ENCODE data around the gene YBX3. TPM values are rescaled to one million over a fixed set of nuclear protein-coding genes. Genes with fewer than 3 reads are reported as not detected.
"Not testable (repeated sequence)": the region's sequence is repeated elsewhere in the genome, so short reads cannot be mapped to it uniquely, and the experiment has no call there.

YBX3 gene
- total and polyA plus RNA-seq, 2 donors (not counting 1 experiment from before 2014, with no cell fraction given), result 60.8 to 191 TPM

GRCh38 chr12:10747730-10748129 is 24.6 kb upstream of the YBX3 start:
- Histone ChIP-seq H4K20me1 (ENCODE audit: control insufficient read depth, insufficient read depth, low read length, poor library complexity, severe bottlenecking) (no peaks in the 10 kb centered on the region), H3K4me1 (ENCODE audit: control insufficient read depth in 2 of 2, insufficient read depth in 2 of 2, low read length in 2 of 2) (peaks cover 5 to 9% of the 10 kb centered on the region in 2 donors), H3K4me2 (replicated peaks; ENCODE audit: low read depth, low read length, poor library complexity, severe bottlenecking) (no peak overlapping the region), H3K9me3 (ENCODE audit: control extremely low read depth in 1 of 3, control insufficient read depth in 2 of 3, insufficient read depth in 1 of 3, low read length in 2 of 3) (no peaks in the 10 kb centered on the region), H3K79me2 (ENCODE audit: control insufficient read depth, insufficient read depth, low read length) (no peaks in the 10 kb centered on the region), H3K36me3 (replicated peaks in 1 of 2; ENCODE audit: control extremely low read depth in 1 of 2, control insufficient read depth in 1 of 2, extremely low read depth in 1 of 2, insufficient read depth in 2 of 2, low read length in 1 of 2) (no peaks in the 10 kb centered on the region), H3K27ac (ENCODE audit: low read length in 2 of 2) (no peak overlapping the region), H2AFZ (ENCODE audit: insufficient read depth, low read depth, low read length, poor library complexity, severe bottlenecking) (no peak overlapping the region), H3K4me3 (ENCODE audit: control extremely low read depth in 1 of 5, extremely low read depth in 1 of 5, insufficient read depth in 1 of 5, low read depth in 2 of 5, low read length in 4 of 5) (no peak overlapping the region), H3K27me3 (replicated peaks in 1 of 4; ENCODE audit: control extremely low read depth in 1 of 4, control insufficient read depth in 3 of 4, insufficient read depth in 4 of 4, low read length in 3 of 4) (peaks cover 0 to 5% (median 0%) of the 10 kb centered on the region in 4 experiments), H3K9ac (ENCODE audit: low read length) (no peak overlapping the region)
- H3K9me3 Mint-ChIP-seq (ENCODE audit: insufficient read depth), result no peaks in the 10 kb centered on the region
- DNase-seq, result no peak
- CTCF ChIA-PET, result no interaction called here
- TF ChIP-seq CTCF (IDR thresholded peaks at IDR 0.05) (no peak), EZH2 (IDR thresholded peaks at IDR 0.05; ENCODE audit: borderline replicate concordance, insufficient read depth, low read depth, low read length, poor library complexity, severe bottlenecking) (no peak)
- POLR2A ChIA-PET, result no interaction called here
- 72% methylated on average over 11 of the region's 11 CpGs for WGBS (ENCODE audit: insufficient coverage)
- H3K27me3 Mint-ChIP-seq, result peaks cover 28% of the 10 kb centered on the region
- H3K4me1 Mint-ChIP-seq, result peaks cover 9% of the 10 kb centered on the region
- no peak overlapping the region for H3K4me3 Mint-ChIP-seq
- intact Hi-C loops (cut with micrococcal nuclease), result no loop called here
- no peak for ATAC-seq (ENCODE audit: low read depth)
- no peak overlapping the region for H3K27ac Mint-ChIP-seq

DNA sequence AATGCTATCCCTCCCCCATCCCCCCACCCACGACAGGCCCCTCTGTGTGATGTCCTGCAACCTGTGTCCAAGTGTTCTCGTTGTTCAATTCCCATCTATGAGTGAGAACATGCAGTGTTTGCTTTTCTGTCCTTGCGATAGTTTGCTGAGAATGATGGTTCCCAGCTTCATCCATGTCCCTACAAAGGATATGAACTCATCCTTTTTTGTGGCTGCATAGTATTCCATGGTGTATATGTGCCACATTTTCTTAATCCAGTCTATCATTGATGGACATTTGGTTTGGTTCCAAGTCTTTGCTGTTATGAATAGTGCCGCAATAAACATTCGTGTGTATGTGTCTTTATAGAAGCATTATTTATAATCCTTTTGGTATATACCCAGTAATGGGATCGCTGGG is 20.3 kb upstream of the YBX3 start:
- H3K27ac Mint-ChIP-seq; H3K79me2 ChIP-seq (ENCODE audit: control insufficient read depth, insufficient read depth, low read length); H3K27me3 ChIP-seq (replicated peaks in 1 of 4; ENCODE audit: control extremely low read depth in 1 of 4, control insufficient read depth in 3 of 4, insufficient read depth in 4 of 4, low read length in 3 of 4); ATAC-seq (ENCODE audit: low read depth); H4K20me1 ChIP-seq (ENCODE audit: control insufficient read depth, insufficient read depth, low read length, poor library complexity, severe bottlenecking); H3K27me3 Mint-ChIP-seq; H3K27ac ChIP-seq (ENCODE audit: low read length in 2 of 2); intact Hi-C loops (cut with micrococcal nuclease); H3K9me3 ChIP-seq (ENCODE audit: control extremely low read depth in 1 of 3, control insufficient read depth in 2 of 3, insufficient read depth in 1 of 3, low read length in 2 of 3); H3K4me3 Mint-ChIP-seq; DNase-seq; H3K9ac ChIP-seq (ENCODE audit: low read length); H3K4me1 Mint-ChIP-seq; H3K9me3 Mint-ChIP-seq (ENCODE audit: insufficient read depth); H2AFZ ChIP-seq (ENCODE audit: insufficient read depth, low read depth, low read length, poor library complexity, severe bottlenecking); H3K4me3 ChIP-seq (ENCODE audit: control extremely low read depth in 1 of 5, extremely low read depth in 1 of 5, insufficient read depth in 1 of 5, low read depth in 2 of 5, low read length in 4 of 5); H3K4me2 ChIP-seq (replicated peaks; ENCODE audit: low read depth, low read length, poor library complexity, severe bottlenecking); H3K36me3 ChIP-seq (replicated peaks in 1 of 2; ENCODE audit: control extremely low read depth in 1 of 2, control insufficient read depth in 1 of 2, extremely low read depth in 1 of 2, insufficient read depth in 2 of 2, low read length in 1 of 2); H3K4me1 ChIP-seq (ENCODE audit: control insufficient read depth in 2 of 2, insufficient read depth in 2 of 2, low read length in 2 of 2); POLR2A ChIA-PET; CTCF ChIA-PET: not testable (repeated sequence)
- no CpG with 5 or more reads among the region's 6 CpGs for WGBS (ENCODE audit: insufficient coverage)
